NCI-H2227 (cell line): ENCODE measurements around the gene CATSPERE.
"Not testable (repeated sequence)": the region's sequence is repeated elsewhere in the genome, so short reads cannot be mapped to it uniquely, and the experiment has no call there.

ENCODE experiments used
- DNase-seq: peaks from one replicate; lab custom pipeline; 2025; ENCODE audit not compliant: unreplicated experiment; lab: John Stamatoyannopoulos, UW

CATSPERE gene

GRCh38 chr1:244661569-244662312 is 200.7 kb downstream of the CATSPERE start:
- not testable (repeated sequence) for DNase-seq

GRCh38 chr1:244662599-244662998 is 201.5 kb downstream of the CATSPERE start:
- no peak for DNase-seq

- no peak for DNase-seq
Observed at GRCh38 chr1:244664353-244664752, 203.3 kb downstream of the CATSPERE start.

- DNase-seq, result no peak
Observed at GRCh38 chr1:244665771-244666217, 204.7 kb downstream of the CATSPERE start.

- DNase-seq, result not testable (repeated sequence)
Observed at GRCh38 chr1:244666672-244667418, 205.8 kb downstream of the CATSPERE start.

- DNase-seq, result no peak
Observed at GRCh38 chr1:244667797-244668196, 206.7 kb downstream of the CATSPERE start.

- peak; percentile 6 for DNase-seq
Observed at GRCh38 chr1:244672946-244673682, 212.0 kb downstream of the CATSPERE start.

- DNase-seq, result no peak
Observed at GRCh38 chr1:244674446-244674845, 213.4 kb downstream of the CATSPERE start.

GRCh38 chr1:244675167-244675566 is 214.1 kb downstream of the CATSPERE start:
- no peak for DNase-seq

- DNase-seq, result no peak
Observed at GRCh38 chr1:244678697-244679096, 217.6 kb downstream of the CATSPERE start.

- DNase-seq, result no peak
Observed at GRCh38 chr1:244680667-244681066, 219.6 kb downstream of the CATSPERE start.

- DNase-seq, result not testable (repeated sequence)
Observed at GRCh38 chr1:244682087-244682486, 221.0 kb downstream of the CATSPERE start.
